Ishikawa (cell line): ENCODE measurements around the gene ADAMTS13.

Experiments
- CEBPB ChIP-seq: IDR thresholded peaks from 2 replicates; pipeline ENCODE4 v1.6.1; 2012
- CREB1 ChIP-seq: IDR thresholded peaks from 2 replicates; pipeline ENCODE4 v1.6.1; 2012; ENCODE audit warnings: low read depth
- EGR1 ChIP-seq: IDR thresholded peaks from 2 replicates; pipeline ENCODE4 v1.6.1; 2012
- EP300 ChIP-seq: IDR thresholded peaks from 2 replicates; pipeline ENCODE4 v1.6.1; 2012; ENCODE audit warnings: borderline replicate concordance
- FOXM1 ChIP-seq: IDR thresholded peaks from 2 replicates; pipeline ENCODE4 v1.6.1; 2012; ENCODE audit warnings: low read depth, borderline replicate concordance
- MAX ChIP-seq: IDR thresholded peaks from 2 replicates; pipeline ENCODE4 v1.6.1; 2012
- NFIC ChIP-seq: IDR thresholded peaks from 2 replicates; pipeline ENCODE4 v1.6.1; 2012
- RAD21 ChIP-seq: IDR thresholded peaks from 2 replicates; pipeline ENCODE4 v1.6.1; 2012; ENCODE audit warnings: low read depth
- REST ChIP-seq: IDR thresholded peaks from 2 replicates; pipeline ENCODE4 v1.6.1; 2012; ENCODE audit warnings: low read depth, mild to moderate bottlenecking
- TAF1 ChIP-seq: IDR thresholded peaks from 2 replicates; pipeline ENCODE4 v1.6.1; 2012; ENCODE audit warnings: low read depth, mild to moderate bottlenecking
- TCF12 ChIP-seq: IDR thresholded peaks from 2 replicates; pipeline ENCODE4 v1.6.1; 2012; ENCODE audit warnings: low read depth
- TEAD4 ChIP-seq: IDR thresholded peaks from 2 replicates; pipeline ENCODE4 v1.6.1; 2012
- USF1 ChIP-seq: IDR thresholded peaks from 2 replicates; pipeline ENCODE4 v1.6.1; 2012
- YY1 ChIP-seq: IDR thresholded peaks from 2 replicates; pipeline ENCODE4 v1.6.1; 2012; ENCODE audit warnings: low read depth
- ZBTB7A ChIP-seq: IDR thresholded peaks from 2 replicates; pipeline ENCODE4 v1.6.1; 2012; ENCODE audit warnings: low read depth

Gene ADAMTS13

GRCh38 chr9:133477992-133478850 lies 56.1 kb downstream of the ADAMTS13 start:
- TF ChIP-seq EP300 (peak; percentile 5; the same call in 1 of the 2 replicates), FOXM1 (no peak), RAD21 (no peak), EGR1 (no peak), MAX (no peak)

- 0 out of 2 replicates have a peak, but pooled peaks have one; percentile 20 for TF ChIP-seq TCF12
- no peak for TF ChIP-seq CREB1
- TF ChIP-seq EGR1 = no peak
- TF ChIP-seq TEAD4 = no peak
- no peak for TF ChIP-seq USF1
- TF ChIP-seq YY1 = no peak
- no peak for TF ChIP-seq RAD21
- peak; percentile 81 for TF ChIP-seq MAX
- TF ChIP-seq CEBPB = no peak
- TF ChIP-seq NFIC = no peak
- TF ChIP-seq FOXM1 = no peak
- TF ChIP-seq TAF1 = peak; percentile 64; the same call in 1 of the 2 replicates
- TF ChIP-seq ZBTB7A = peak; percentile 95
- TF ChIP-seq EP300 = 0 out of 2 replicates have a peak, but pooled peaks have one; percentile 14
- TF ChIP-seq REST = no peak
These were observed 56.9 kb downstream of the ADAMTS13 start, which contains the start of gene SLC2A6 for GRCh38 chr9:133478851-133479711. Gene SLC2A6 (minus strand): TSS chr9:133479099. CDS start chr9:133479059, 40 bp downstream.

GRCh38 chr9:133483611-133484010 lies 61.4 kb downstream of the ADAMTS13 start:
- TF ChIP-seq RAD21 (no peak), YY1 (no peak), USF1 (no peak), TAF1 (no peak), EGR1 (no peak), TCF12 (no peak), TEAD4 (no peak), CREB1 (no peak)

GRCh38 chr9:133484671-133485437 lies 62.7 kb downstream of the ADAMTS13 start:
- TF ChIP-seq ZBTB7A (no peak; the same call in 1 of the 2 replicates), TEAD4 (peak; percentile 81), NFIC (peak; percentile 36; the same call in 1 of the 2 replicates), TAF1 (no peak)

GRCh38 chr9:133485531-133486260 lies 63.5 kb downstream of the ADAMTS13 start:
- TF ChIP-seq TCF12 = no peak
- no peak for TF ChIP-seq CREB1
- TF ChIP-seq TEAD4 = no peak
- TF ChIP-seq TAF1 = no peak
- TF ChIP-seq CEBPB = no peak
- no peak for TF ChIP-seq REST
- TF ChIP-seq EP300 = no peak
